ENCODE data around the gene CPSF2.
"Not testable (repeated sequence)": the region's sequence is repeated elsewhere in the genome, so short reads cannot be mapped to it uniquely, and the experiment has no call there.

Gene CPSF2

GRCh38 chr14:92173668-92174067 is 51.9 kb downstream of the CPSF2 start:
- Histone ChIP-seq H3K4me1 (ENCODE audit: insufficient read depth, low read length, severe bottlenecking) (no peaks in the 10 kb centered on the region), H3K4me3 (ENCODE audit: low read depth, low read length, poor library complexity, severe bottlenecking) (no peak overlapping the region), H3F3A (ENCODE audit: insufficient read depth, low read length) (no peaks in the 10 kb centered on the region), H3K9me3 (ENCODE audit: low read length) (no peaks in the 10 kb centered on the region), H3K4me2 (ENCODE audit: low read length) (no peak overlapping the region), H3K27me3 (ENCODE audit: insufficient read depth, low read length) (no peaks in the 10 kb centered on the region), H3K36me3 (ENCODE audit: insufficient read depth, low read length) (peaks cover 7% of the 10 kb centered on the region; the same call in 1 of the 2 replicates), H3K9me2 (ENCODE audit: low read depth, low read length) (no peaks in the 10 kb centered on the region), H2AFZ (ENCODE audit: low read length) (no peak overlapping the region), H3K27ac (ENCODE audit: low read depth, low read length, poor library complexity, severe bottlenecking) (no peak overlapping the region), H4K20me1 (ENCODE audit: insufficient read depth, low read length) (no peaks in the 10 kb centered on the region), H3K9ac (ENCODE audit: low read length) (no peak overlapping the region), H3K79me2 (ENCODE audit: insufficient read depth, low read length) (no peaks in the 10 kb centered on the region)
- TF ChIP-seq CTCF (IDR thresholded peaks at IDR 0.05; ENCODE audit: low read length) (no peak), EZH2 (IDR thresholded peaks at IDR 0.05; ENCODE audit: borderline replicate concordance, low read length) (no peak)

- Histone ChIP-seq H3K36me3 (ENCODE audit: insufficient read depth, low read length) (no peaks in the 10 kb centered on the region), H2AFZ (ENCODE audit: low read length) (no peak overlapping the region), H3K79me2 (ENCODE audit: insufficient read depth, low read length) (no peaks in the 10 kb centered on the region), H3K4me1 (ENCODE audit: insufficient read depth, low read length, severe bottlenecking) (no peaks in the 10 kb centered on the region), H4K20me1 (ENCODE audit: insufficient read depth, low read length) (no peaks in the 10 kb centered on the region), H3K4me3 (ENCODE audit: low read depth, low read length, poor library complexity, severe bottlenecking) (no peak overlapping the region), H3K4me2 (ENCODE audit: low read length) (no peak overlapping the region), H3K9me3 (ENCODE audit: low read length) (no peaks in the 10 kb centered on the region), H3K27ac (ENCODE audit: low read depth, low read length, poor library complexity, severe bottlenecking) (no peak overlapping the region), H3K9me2 (ENCODE audit: low read depth, low read length) (no peaks in the 10 kb centered on the region), H3K27me3 (ENCODE audit: insufficient read depth, low read length) (no peaks in the 10 kb centered on the region), H3F3A (ENCODE audit: insufficient read depth, low read length) (no peaks in the 10 kb centered on the region), H3K9ac (ENCODE audit: low read length) (no peak overlapping the region)
- TF ChIP-seq EZH2 (IDR thresholded peaks at IDR 0.05; ENCODE audit: borderline replicate concordance, low read length) = no peak
- no peak for TF ChIP-seq CTCF (IDR thresholded peaks at IDR 0.05; ENCODE audit: low read length)
Measured at GRCh38 chr14:92175811-92176210, 54.0 kb downstream of the CPSF2 start.

GRCh38 chr14:92176476-92176875 is 54.7 kb downstream of the CPSF2 start:
- H3F3A ChIP-seq (ENCODE audit: insufficient read depth, low read length) = no peaks in the 10 kb centered on the region
- H2AFZ ChIP-seq (ENCODE audit: low read length) = no peak overlapping the region
- no peaks in the 10 kb centered on the region for H3K36me3 ChIP-seq (ENCODE audit: insufficient read depth, low read length)
- H4K20me1 ChIP-seq (ENCODE audit: insufficient read depth, low read length) = no peaks in the 10 kb centered on the region
- no peak overlapping the region for H3K27ac ChIP-seq (ENCODE audit: low read depth, low read length, poor library complexity, severe bottlenecking)
- no peaks in the 10 kb centered on the region for H3K4me1 ChIP-seq (ENCODE audit: insufficient read depth, low read length, severe bottlenecking)
- H3K27me3 ChIP-seq (ENCODE audit: insufficient read depth, low read length) = no peaks in the 10 kb centered on the region
- no peak for TF ChIP-seq EZH2 (IDR thresholded peaks at IDR 0.05; ENCODE audit: borderline replicate concordance, low read length)
- no peak for TF ChIP-seq CTCF (IDR thresholded peaks at IDR 0.05; ENCODE audit: low read length)
- H3K4me2 ChIP-seq (ENCODE audit: low read length) = no peak overlapping the region
- H3K9me3 ChIP-seq (ENCODE audit: low read length) = no peaks in the 10 kb centered on the region
- no peak overlapping the region for H3K9ac ChIP-seq (ENCODE audit: low read length)
- H3K9me2 ChIP-seq (ENCODE audit: low read depth, low read length) = no peaks in the 10 kb centered on the region
- no peak overlapping the region for H3K4me3 ChIP-seq (ENCODE audit: low read depth, low read length, poor library complexity, severe bottlenecking)
- H3K79me2 ChIP-seq (ENCODE audit: insufficient read depth, low read length) = no peaks in the 10 kb centered on the region

- not testable (repeated sequence) for H3K36me3 ChIP-seq (ENCODE audit: insufficient read depth, low read length); H3K4me2 ChIP-seq (ENCODE audit: low read length); H3K9me3 ChIP-seq (ENCODE audit: low read length); H2AFZ ChIP-seq (ENCODE audit: low read length); H3K9ac ChIP-seq (ENCODE audit: low read length); H3K9me2 ChIP-seq (ENCODE audit: low read depth, low read length); H3K4me3 ChIP-seq (ENCODE audit: low read depth, low read length, poor library complexity, severe bottlenecking); H3K27me3 ChIP-seq (ENCODE audit: insufficient read depth, low read length); H3K27ac ChIP-seq (ENCODE audit: low read depth, low read length, poor library complexity, severe bottlenecking); H3K4me1 ChIP-seq (ENCODE audit: insufficient read depth, low read length, severe bottlenecking); H3F3A ChIP-seq (ENCODE audit: insufficient read depth, low read length); H4K20me1 ChIP-seq (ENCODE audit: insufficient read depth, low read length); H3K79me2 ChIP-seq (ENCODE audit: insufficient read depth, low read length)
Measured at GRCh38 chr14:92179178-92179577, 57.4 kb downstream of the CPSF2 start.

Data from OCI-LY1 (cell line).